DOHH2 (cell line): ENCODE data around the gene ZNF385D.

ENCODE experiments used
- CTCF ChIP-seq: fragments of 200-600 bp; sonication (generic); IDR thresholded peaks from one replicate; pipeline ENCODE4 v1.5.1; 2014; ENCODE audit warnings: antibody characterized with exemption, mild to moderate bottlenecking, low read depth, low read length; ENCODE audit not compliant: poor library complexity, severe bottlenecking
- EZH2phosphoT487 ChIP-seq: fragments of 200-600 bp; sonication (generic); IDR thresholded peaks from 2 replicates; pipeline ENCODE4 v1.6.1; 2017; ENCODE audit warnings: borderline replicate concordance, mild to moderate bottlenecking, antibody characterized with exemption, low read length, moderate library complexity, mixed read lengths

GRCh38 chr3:21481991-21482390, 269.0 kb downstream of the ZNF385D start:
- TF ChIP-seq EZH2phosphoT487 = no peak
- TF ChIP-seq CTCF = no peak
